Mucosa of gallbladder (tissue), 1 donor: Measurements from ENCODE around the gene COL25A1. TPM values are rescaled to one million over a fixed set of nuclear protein-coding genes. Genes with fewer than 3 reads are reported as not detected.

ENCODE experiments used
- DNase-seq: peaks from one replicate; pipeline ENCODE4 v3.0.0-alpha.2; 2020; ENCODE audit warnings: low spot score
- total RNA-seq: library from RNA; stranded (reverse); gene quantifications from one replicate; pipeline ENCODE4 v1.2.1, GENCODE V29; 2021
- donor health status: DM: no; HTN: no; CAD: no.

The COL25A1 gene
- total RNA-seq, 1 donor from 2014 or later, result 0.55 TPM

- no peak for DNase-seq
These were observed 87.7 kb downstream of the COL25A1 start for GRCh38 chr4:109214622-109215301.

- no peak for DNase-seq
These were observed 89.4 kb downstream of the COL25A1 start for GRCh38 chr4:109213056-109213455.

DNA sequence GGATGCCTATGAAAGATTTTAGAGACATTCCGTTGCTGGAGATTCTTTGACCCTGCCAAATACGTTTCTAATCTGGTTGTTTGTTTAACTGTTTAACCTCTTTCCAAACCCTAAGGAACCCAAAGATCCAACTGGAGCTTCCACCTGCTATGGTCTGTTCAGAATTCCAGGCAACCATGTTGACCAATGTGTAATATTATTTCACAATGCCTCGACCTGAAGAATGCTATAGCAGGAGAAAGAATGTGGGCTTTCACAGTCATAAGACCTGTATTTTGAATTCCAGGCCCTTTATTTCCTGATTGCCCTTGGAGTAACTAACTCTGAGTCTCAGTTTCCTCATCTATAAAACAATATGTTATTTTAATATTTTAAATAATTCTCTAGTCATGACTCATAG lies 90.8 kb downstream of the COL25A1 start:
- DNase-seq, result no peak

DNA sequence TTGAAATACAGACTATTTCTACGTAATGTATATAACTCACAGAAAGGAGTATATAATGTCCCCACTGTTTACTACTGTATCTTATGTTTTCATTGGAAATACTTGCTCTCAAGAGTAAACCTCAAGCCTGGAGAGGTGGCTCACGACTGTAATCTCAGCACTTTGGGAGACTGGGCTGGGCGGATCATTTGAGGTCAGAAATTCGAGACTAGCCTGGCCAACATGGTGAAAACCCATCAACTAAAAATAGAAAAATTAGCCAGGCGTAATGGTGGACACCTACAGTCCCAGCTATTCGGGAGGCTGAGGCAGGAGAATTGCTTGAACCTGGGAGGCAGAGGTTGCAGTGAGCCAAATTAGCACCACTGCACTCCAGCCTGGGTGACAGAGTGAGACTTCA lies 92.8 kb downstream of the COL25A1 start:
- no peak for DNase-seq

GRCh38 chr4:109207898-109208297 lies 94.6 kb downstream of the COL25A1 start:
- DNase-seq, result no peak

- no peak for DNase-seq
These were observed 95.4 kb downstream of the COL25A1 start for GRCh38 chr4:109207061-109207460.

- DNase-seq, result no peak
These were observed 95.8 kb downstream of the COL25A1 start for GRCh38 chr4:109206620-109207019.

- DNase-seq, result no peak
These were observed 97.3 kb downstream of the COL25A1 start for GRCh38 chr4:109205186-109205585.

- DNase-seq, result no peak
These were observed 102.9 kb downstream of the COL25A1 start for GRCh38 chr4:109199585-109199984.

DNA sequence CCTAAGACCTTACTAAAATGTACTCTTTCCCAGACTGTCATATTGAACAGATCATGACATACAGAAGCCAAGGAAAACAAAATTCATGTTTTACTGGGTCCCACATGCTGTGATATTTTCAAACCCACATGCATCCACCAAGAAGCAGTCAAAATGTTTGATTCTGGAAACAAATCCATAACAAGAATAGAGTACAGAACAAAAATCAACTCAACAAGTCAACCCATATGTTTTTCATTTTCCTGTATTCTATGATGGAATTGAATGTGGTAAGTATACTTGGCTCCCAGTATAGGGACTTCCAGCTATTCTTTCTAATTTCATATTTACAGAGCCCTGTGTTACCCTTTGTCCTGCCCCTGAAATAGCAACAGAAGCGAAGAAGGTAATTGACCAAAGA lies 106.8 kb downstream of the COL25A1 start:
- no peak for DNase-seq

- DNase-seq, result no peak
These were observed 111.2 kb downstream of the COL25A1 start for GRCh38 chr4:109191216-109191615.

- DNase-seq, result no peak
These were observed 116.0 kb downstream of the COL25A1 start for GRCh38 chr4:109186458-109186945.

DNA sequence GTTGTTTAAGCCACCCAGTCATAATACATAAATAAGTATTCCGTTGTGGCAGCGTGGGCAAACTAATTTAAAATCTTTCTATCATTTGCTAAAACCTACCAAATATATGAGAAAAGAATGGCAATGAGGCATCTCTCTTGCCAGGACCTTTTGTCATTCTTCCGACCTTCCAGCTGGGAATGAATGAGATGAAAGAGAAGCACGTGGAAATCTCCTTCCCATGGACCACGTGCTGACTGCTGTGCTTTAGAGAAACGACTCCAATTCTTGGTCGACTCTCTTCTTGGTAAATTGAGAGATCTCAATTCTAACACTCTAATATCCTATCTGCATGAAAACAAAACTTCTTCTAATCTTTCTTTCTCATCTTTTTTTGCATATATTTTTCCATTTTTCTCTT lies 116.5 kb downstream of the COL25A1 start:
- no peak for DNase-seq

DNA sequence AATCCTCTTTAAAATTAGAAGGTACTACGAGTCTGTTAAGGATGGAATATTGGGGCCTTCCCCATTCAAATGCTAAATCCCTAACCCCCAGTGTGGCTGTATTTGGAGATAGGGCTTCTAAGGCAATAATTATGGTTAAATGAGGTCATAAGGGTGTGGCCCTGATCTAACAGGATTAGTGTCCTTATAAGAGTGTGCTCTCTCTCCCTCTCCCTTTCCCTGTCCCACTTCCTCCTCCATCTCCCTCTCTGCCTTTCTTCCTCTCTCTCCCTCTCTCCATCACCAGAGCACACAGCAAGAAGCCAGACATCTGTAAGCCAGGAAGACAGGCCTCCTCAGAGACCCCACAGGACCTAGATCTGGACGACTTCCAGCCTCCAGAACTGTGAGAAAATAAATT lies 116.9 kb downstream of the COL25A1 start:
- no peak for DNase-seq

DNA sequence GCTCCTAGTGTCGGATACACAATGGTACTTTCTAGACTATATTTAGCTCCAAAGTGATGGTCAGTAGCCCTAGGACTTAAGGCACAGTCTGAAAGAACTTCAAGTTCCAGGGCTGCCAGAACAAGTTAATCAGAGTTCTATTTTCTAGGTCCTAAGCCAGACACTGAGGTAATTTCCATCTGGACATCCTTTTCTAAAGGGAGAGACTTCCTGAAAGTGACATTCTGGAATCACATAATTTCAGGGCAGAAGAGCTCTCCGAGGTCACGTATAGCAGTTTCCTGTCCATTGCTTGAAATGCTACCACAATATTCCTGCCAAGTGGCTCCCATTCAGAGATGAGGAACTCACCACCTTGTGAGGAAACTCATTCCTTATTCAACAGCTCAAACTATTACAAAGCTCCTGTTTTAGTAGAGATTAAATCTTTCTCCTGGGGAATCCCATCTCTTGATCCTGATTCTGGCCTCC lies 117.9 kb downstream of the COL25A1 start:
- DNase-seq, result no peak

- DNase-seq, result no peak
These were observed 118.4 kb downstream of the COL25A1 start for GRCh38 chr4:109183931-109184490.

- DNase-seq, result no peak
These were observed 119.8 kb downstream of the COL25A1 start for GRCh38 chr4:109182696-109183095.

DNA sequence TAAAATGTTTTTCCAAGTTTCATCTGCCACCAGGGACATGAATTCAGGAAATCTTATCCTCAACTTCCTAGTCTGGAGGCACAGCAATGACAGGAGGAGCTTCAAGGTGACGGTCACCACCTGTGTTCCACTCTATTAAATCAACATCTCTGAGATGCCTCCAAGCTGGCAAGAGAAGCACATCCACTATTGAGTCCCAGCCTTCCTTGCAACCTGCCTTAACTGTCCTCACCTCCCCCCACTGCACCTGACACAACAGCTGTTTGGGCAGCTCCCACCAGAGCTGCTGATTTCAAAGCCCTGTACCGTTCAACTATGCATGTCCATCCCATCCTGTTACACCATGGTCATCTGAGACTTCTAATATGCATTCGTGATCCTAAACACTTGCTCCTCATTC lies 123.4 kb downstream of the COL25A1 start:
- no peak for DNase-seq

- no peak for DNase-seq
These were observed 125.2 kb downstream of the COL25A1 start for GRCh38 chr4:109177096-109177810.

DNA sequence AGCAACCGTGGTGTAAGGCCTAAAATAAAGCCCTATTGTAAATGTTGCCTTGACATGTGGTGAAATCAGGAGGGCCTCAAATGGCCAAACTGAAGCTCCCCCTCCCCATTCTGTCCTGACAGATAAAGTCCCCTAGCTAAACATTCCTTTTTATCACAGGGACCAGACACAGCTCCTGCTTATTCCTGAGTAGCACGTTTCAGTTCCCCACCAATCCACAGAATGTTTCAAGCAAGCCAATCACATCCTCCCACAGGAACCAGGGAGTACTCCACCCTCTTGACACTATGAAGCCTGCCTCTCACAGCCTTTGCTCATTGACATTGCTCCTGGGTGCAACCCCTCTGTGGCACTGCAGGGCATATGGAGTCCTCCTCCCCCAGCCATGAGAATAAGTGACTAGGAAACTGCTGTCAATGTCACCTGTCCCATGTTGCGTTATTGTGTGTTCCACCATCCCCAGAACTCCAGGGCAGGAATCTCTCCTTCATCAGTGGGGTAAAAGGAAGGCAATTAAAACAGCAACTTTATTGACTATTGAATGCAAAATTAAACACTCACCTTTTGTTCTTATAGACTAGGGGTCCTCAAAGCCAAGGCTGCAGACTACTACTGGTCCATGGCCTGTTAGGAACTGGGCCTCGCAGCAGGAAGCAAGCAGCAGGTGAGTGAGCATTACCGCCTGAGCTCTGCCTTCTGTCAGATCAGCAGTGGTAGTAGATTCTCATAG lies 128.1 kb downstream of the COL25A1 start:
- no peak for DNase-seq

GRCh38 chr4:109172301-109172700 lies 130.2 kb downstream of the COL25A1 start:
- no peak for DNase-seq

GRCh38 chr4:109171070-109171469 lies 131.4 kb downstream of the COL25A1 start:
- no peak for DNase-seq
